ENCODE data around the gene ZNF579.

DNA sequence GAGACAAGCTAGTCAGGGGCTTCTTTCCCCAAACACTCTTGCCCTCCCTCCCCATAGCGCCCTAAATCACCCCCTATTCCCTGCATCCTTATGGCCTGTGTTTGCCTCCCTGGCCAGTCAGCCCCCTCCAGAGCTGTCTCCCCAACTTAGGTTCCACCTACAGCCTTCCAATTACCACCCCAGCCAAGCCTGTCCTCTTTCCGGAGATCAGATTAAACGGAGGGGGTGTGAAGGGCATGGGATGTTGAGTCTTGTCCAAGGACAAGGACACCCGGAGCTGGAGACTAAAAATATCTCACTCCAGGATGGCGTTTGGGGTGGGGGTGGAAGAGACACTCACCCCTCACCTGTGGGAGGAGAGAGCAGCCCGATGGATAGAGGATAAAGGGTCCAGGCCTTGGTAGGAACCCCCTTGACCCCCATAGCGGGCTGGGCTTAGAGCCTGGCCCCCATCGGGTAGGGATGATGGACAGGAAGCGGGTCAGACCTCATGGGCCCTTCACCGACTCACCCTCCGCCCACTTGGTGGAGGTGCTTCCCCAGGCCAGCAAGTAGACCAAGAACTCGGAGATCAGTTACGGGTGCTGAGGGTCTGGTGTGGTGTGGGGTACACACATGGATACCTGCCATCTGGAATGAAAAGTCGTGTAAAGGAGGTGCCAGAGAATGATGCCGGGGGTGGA lies 30.8 kb upstream of the ZNF579 start:
- TF ChIP-seq, protein P1, sequence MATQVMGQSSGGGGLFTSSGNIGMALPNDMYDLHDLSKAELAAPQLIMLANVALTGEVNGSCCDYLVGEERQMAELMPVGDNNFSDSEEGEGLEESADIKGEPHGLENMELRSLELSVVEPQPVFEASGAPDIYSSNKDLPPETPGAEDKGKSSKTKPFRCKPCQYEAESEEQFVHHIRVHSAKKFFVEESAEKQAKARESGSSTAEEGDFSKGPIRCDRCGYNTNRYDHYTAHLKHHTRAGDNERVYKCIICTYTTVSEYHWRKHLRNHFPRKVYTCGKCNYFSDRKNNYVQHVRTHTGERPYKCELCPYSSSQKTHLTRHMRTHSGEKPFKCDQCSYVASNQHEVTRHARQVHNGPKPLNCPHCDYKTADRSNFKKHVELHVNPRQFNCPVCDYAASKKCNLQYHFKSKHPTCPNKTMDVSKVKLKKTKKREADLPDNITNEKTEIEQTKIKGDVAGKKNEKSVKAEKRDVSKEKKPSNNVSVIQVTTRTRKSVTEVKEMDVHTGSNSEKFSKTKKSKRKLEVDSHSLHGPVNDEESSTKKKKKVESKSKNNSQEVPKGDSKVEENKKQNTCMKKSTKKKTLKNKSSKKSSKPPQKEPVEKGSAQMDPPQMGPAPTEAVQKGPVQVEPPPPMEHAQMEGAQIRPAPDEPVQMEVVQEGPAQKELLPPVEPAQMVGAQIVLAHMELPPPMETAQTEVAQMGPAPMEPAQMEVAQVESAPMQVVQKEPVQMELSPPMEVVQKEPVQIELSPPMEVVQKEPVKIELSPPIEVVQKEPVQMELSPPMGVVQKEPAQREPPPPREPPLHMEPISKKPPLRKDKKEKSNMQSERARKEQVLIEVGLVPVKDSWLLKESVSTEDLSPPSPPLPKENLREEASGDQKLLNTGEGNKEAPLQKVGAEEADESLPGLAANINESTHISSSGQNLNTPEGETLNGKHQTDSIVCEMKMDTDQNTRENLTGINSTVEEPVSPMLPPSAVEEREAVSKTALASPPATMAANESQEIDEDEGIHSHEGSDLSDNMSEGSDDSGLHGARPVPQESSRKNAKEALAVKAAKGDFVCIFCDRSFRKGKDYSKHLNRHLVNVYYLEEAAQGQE (IDR thresholded peaks at IDR 0.05; ENCODE audit: insufficient read depth in 1 of 2, low read depth in 2 of 2, low read length in 2 of 2) = no peak
- TF ChIP-seq POLR2AphosphoS5 (IDR thresholded peaks at IDR 0.05; ENCODE audit: low read depth, low read length) (no peak), TAF1 (IDR thresholded peaks at IDR 0.05; ENCODE audit: borderline replicate concordance, insufficient read depth, low read length) (no peak), SIN3A (IDR thresholded peaks at IDR 0.05; ENCODE audit: borderline replicate concordance, insufficient read depth, low read length) (no peak)

Data from PFSK-1 (cell line).